ENCODE measurements around the gene DDX5. TPM values are rescaled to one million over a fixed set of nuclear protein-coding genes. Genes with fewer than 3 reads are reported as not detected.
A peak's percentile ranks its signal among the peaks of the same experiment; 100 is the strongest.

Gene DDX5
- total RNA-seq, 3 donors from 2014 or later (not counting 1 experiment from before 2014, with no cell fraction given), result 2,956 to 3,334 (median 3,276) TPM

- Mint-ChIP-seq H3K27ac (peak overlapping the region; percentile 97 to 99), H3K27me3 (ENCODE audit: low read depth in 2 of 2) (no peaks in the 10 kb centered on the region), H3K4me3 (peak overlapping the region; percentile 95), H3K4me1 (peaks cover 57 to 62% of the 10 kb centered on the region in 2 donors), H3K36me3 (peaks cover 47% of the 10 kb centered on the region), H3K9me3 (no peaks in the 10 kb centered on the region)
- peak overlapping the region; percentile 94 for H3K27ac ChIP-seq (ENCODE audit: low read length)
- no peaks in the 10 kb centered on the region for H3K9me3 ChIP-seq (ENCODE audit: control insufficient read depth, insufficient read depth, low read length)
- peaks cover 58% of the 10 kb centered on the region for H3K36me3 ChIP-seq (ENCODE audit: control insufficient read depth, insufficient read depth, low read length)
- WGBS (ENCODE audit: insufficient coverage), result under 1% methylated on average over 13 of the region's 13 CpGs
- ATAC-seq, result peak; percentile 16 to 47 (median 24)
- H3K4me3 ChIP-seq (ENCODE audit: low read length), result peak overlapping the region; percentile 85
- no peaks in the 10 kb centered on the region for H3K27me3 ChIP-seq (ENCODE audit: control insufficient read depth, insufficient read depth, low read length)
- TF ChIP-seq CTCF (IDR thresholded peaks at IDR 0.05), result peak; percentile 45
- peak in 1 of 2 donors; percentile 81 for DNase-seq
- H3K4me1 ChIP-seq (ENCODE audit: control insufficient read depth, insufficient read depth, low read length), result peaks cover 12% of the 10 kb centered on the region
- intact Hi-C loops (cut with micrococcal nuclease), result loop anchor here (1.0 to 5.0 kb wide), 5 partner anchors 89 to 735 kb away; partner anchors contain the start of genes CCDC47, DDX42, SMARCD2 and SMURF2
Measured at GRCh38 chr17:64507413-64507782, 1.3 kb upstream of the DDX5 start.

GRCh38 chr17:64506576-64507412 lies 705 bp upstream of the DDX5 start, which contains the start of gene CEP95:
Gene CEP95, plus strand, starts transcription at chr17:64506977. Its CDS starts 121 bp downstream, at chr17:64507098.
- WGBS (ENCODE audit: insufficient coverage), result under 1% methylated on average over 77 of the region's 77 CpGs
- peak within 1 kb of the TSS; percentile 97 to 99 for H3K27ac Mint-ChIP-seq
- Histone ChIP-seq H3K9me3 (ENCODE audit: control insufficient read depth, insufficient read depth, low read length) (no peaks in the 10 kb centered on the region), H3K27ac (ENCODE audit: low read length) (peak within 1 kb of the TSS; percentile 94), H3K4me1 (ENCODE audit: control insufficient read depth, insufficient read depth, low read length) (peaks cover 12% of the 10 kb centered on the region), H3K4me3 (ENCODE audit: low read length) (peak within 1 kb of the TSS; percentile 85), H3K36me3 (ENCODE audit: control insufficient read depth, insufficient read depth, low read length) (peaks cover 58% of the 10 kb centered on the region), H3K27me3 (ENCODE audit: control insufficient read depth, insufficient read depth, low read length) (no peaks in the 10 kb centered on the region)
- no peaks in the 10 kb centered on the region for H3K27me3 Mint-ChIP-seq (ENCODE audit: low read depth in 2 of 2)
- intact Hi-C loops (cut with micrococcal nuclease), result loop anchor here (1.0 to 5.0 kb wide), 6 partner anchors 9 to 734 kb away; partner anchors contain the start of genes CCDC47, DDX42, POLG2 and SMARCD2
- ATAC-seq (peak; percentile 58 to 83 (median 72)), DNase-seq (peak; percentile 95 to 98)
- no peak for TF ChIP-seq CTCF (IDR thresholded peaks at IDR 0.05)
- no peaks in the 10 kb centered on the region for H3K9me3 Mint-ChIP-seq
- peaks cover 53% of the 10 kb centered on the region for H3K36me3 Mint-ChIP-seq
- peaks cover 63 to 68% of the 10 kb centered on the region in 2 donors for H3K4me1 Mint-ChIP-seq
- H3K4me3 Mint-ChIP-seq, result peak within 1 kb of the TSS; percentile 95

DNA sequence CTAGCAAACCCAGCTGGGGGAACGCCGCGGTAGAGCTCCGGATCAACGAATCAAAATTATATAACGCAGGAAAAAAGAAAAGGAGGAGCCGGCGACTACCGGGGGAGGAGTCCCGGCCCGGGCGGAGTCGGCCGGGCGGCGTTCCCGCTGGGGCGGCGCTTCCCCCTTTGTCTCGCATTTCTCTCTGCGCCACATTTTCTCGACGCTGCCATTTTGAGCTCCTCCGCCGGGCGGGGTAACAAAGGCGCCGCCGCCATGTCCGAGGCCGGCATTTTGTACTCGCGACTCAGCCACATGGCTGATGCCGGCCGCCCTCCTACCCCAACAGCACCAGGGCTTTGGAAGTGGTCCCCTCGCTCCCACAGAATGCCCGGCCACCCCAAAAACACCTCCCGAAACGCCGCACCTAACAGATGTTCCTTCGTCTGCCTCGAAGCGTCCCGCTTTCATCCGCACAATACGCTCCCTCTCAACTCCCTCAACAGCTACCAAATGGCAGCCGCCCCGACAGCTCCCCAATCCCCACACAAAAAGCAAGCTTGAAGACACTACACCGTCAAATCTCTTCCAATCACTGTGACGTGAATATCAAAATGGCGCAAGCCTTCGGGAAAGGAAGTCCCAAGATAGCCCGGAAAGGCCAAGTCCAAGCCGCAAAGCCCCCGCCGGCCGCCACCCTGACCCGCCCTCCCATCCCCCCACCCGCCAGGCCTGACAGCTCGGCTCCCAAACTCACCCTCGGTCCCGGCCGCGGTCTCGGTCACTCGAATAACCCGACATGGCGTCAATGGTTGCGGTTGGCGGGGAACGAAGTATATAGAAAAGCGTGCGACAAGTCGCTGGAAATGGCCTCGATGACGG lies 519 bp downstream of the DDX5 start:
- H3K4me1 Mint-ChIP-seq, result peaks cover 75 to 76% of the 10 kb centered on the region in 2 donors
- H3K27ac ChIP-seq (ENCODE audit: low read length), result peak overlapping the region; percentile 94
- peak; percentile 42 to 54 (median 46) for ATAC-seq
- H3K27me3 ChIP-seq (ENCODE audit: control insufficient read depth, insufficient read depth, low read length), result no peaks in the 10 kb centered on the region
- peaks cover 12% of the 10 kb centered on the region for H3K4me1 ChIP-seq (ENCODE audit: control insufficient read depth, insufficient read depth, low read length)
- peak overlapping the region; percentile 85 for H3K4me3 ChIP-seq (ENCODE audit: low read length)
- TF ChIP-seq CTCF (IDR thresholded peaks at IDR 0.05), result no peak
- no peaks in the 10 kb centered on the region for H3K9me3 Mint-ChIP-seq
- DNase-seq, result peak; percentile 86 to 94
- peak overlapping the region; percentile 97 to 99 for H3K27ac Mint-ChIP-seq
- intact Hi-C loops (cut with micrococcal nuclease), result loop anchor here (1.0 to 5.0 kb wide), 5 partner anchors 8 to 733 kb away; partner anchors contain the start of genes CCDC47, DDX42, POLG2 and SMARCD2
- WGBS (ENCODE audit: insufficient coverage), result under 1% methylated on average over 75 of the region's 76 CpGs
- no peaks in the 10 kb centered on the region for H3K27me3 Mint-ChIP-seq (ENCODE audit: low read depth in 2 of 2)
- peaks cover 62% of the 10 kb centered on the region for H3K36me3 ChIP-seq (ENCODE audit: control insufficient read depth, insufficient read depth, low read length)
- peak overlapping the region; percentile 95 for H3K4me3 Mint-ChIP-seq
- no peaks in the 10 kb centered on the region for H3K9me3 ChIP-seq (ENCODE audit: control insufficient read depth, insufficient read depth, low read length)
- H3K36me3 Mint-ChIP-seq, result peaks cover 62% of the 10 kb centered on the region
